CD4-positive, alpha-beta T cell treated with Interleukin-17A for 1 hour (primary cell): ENCODE results near the gene RIN1.
"Not testable (repeated sequence)": the region's sequence is repeated elsewhere in the genome, so short reads cannot be mapped to it uniquely, and the experiment has no call there.

ENCODE experiments used
- DNase-seq: peaks from one replicate; pipeline ENCODE4 v3.0.0-alpha.2; 2020

RIN1 gene

GRCh38 chr11:66317723-66318599, 18.3 kb downstream of the RIN1 start:
- peak; percentile 75 for DNase-seq

GRCh38 chr11:66317322-66317722, 18.9 kb downstream of the RIN1 start:
- peak; percentile 45 for DNase-seq

GRCh38 chr11:66316849-66317251, 19.4 kb downstream of the RIN1 start, which contains the start of gene CD248:
CD248 (minus strand) TSS chr11:66317044; CDS start chr11:66317027, 17 bp downstream.
- DNase-seq: no peak

GRCh38 chr11:66315921-66316811, 20.1 kb downstream of the RIN1 start:
- DNase-seq: no peak

GRCh38 chr11:66315498-66315885, 20.7 kb downstream of the RIN1 start:
- no peak for DNase-seq

- DNase-seq: no peak
Observed at GRCh38 chr11:66314561-66315497, 21.4 kb downstream of the RIN1 start.

- no peak for DNase-seq
Observed at GRCh38 chr11:66314186-66314501, 22.1 kb downstream of the RIN1 start.

GRCh38 chr11:66313321-66314185, 22.7 kb downstream of the RIN1 start:
- no peak for DNase-seq

- DNase-seq: peak; percentile 99
Observed at GRCh38 chr11:66312549-66313320, 23.5 kb downstream of the RIN1 start.

- peak; percentile 99 for DNase-seq
Observed at GRCh38 chr11:66311965-66312548, 24.2 kb downstream of the RIN1 start.

- DNase-seq: no peak
Observed at GRCh38 chr11:66311470-66311964, 24.7 kb downstream of the RIN1 start.

GRCh38 chr11:66310803-66311440, 25.3 kb downstream of the RIN1 start:
- not testable (repeated sequence) for DNase-seq

GRCh38 chr11:66310324-66310723, 25.9 kb downstream of the RIN1 start:
- DNase-seq: no peak

- no peak for DNase-seq
Observed at GRCh38 chr11:66309475-66309874, 26.8 kb downstream of the RIN1 start.

GRCh38 chr11:66302656-66303055, 33.6 kb downstream of the RIN1 start:
- no peak for DNase-seq

GRCh38 chr11:66299186-66299585, 37.0 kb downstream of the RIN1 start:
- DNase-seq: no peak

GRCh38 chr11:66297610-66298009, 38.6 kb downstream of the RIN1 start:
- DNase-seq: no peak

- no peak for DNase-seq
Observed at GRCh38 chr11:66294626-66295620, 41.3 kb downstream of the RIN1 start.
